Endothelial cell of umbilical vein (primary cell): ENCODE results near the gene TSPAN15. TPM values are rescaled to one million over a fixed set of nuclear protein-coding genes. Genes with fewer than 3 reads are reported as not detected.

Experiments used
- BruUV-seq: library from RNA; stranded (reverse); fragments of 400-500 nt; replicated peaks from 2 replicates; lab custom pipeline; 2021; lab: Mats Ljungman, UMichigan
- CTCF ChIA-PET: fragments of 300-600, 350-600 bp; sonication (Branson Sonifier 250); formaldehyde crosslinking; loops from one replicate; lab custom pipeline; 2021; ENCODE audit warnings: antibody characterized with exemption, inconsistent platforms; lab: Charles Lee
- POLR2A ChIA-PET: fragments of 300-600, 350-600 bp; sonication (Branson Sonifier 250); formaldehyde crosslinking; loops from one replicate; lab custom pipeline; 2021; ENCODE audit warnings: antibody characterized with exemption, inconsistent platforms; lab: Charles Lee
- DNase-seq: peaks from one replicate; pipeline ENCODE4 v3.0.0-alpha.2; 2011; ENCODE audit warnings: low read depth, low spot score
- FAIRE-seq: peaks from 2 replicates; lab custom pipeline; 2011; peaks lifted over from hg19 to GRCh38; lab: Jason Lieb, UNC
- H2AFZ ChIP-seq: 2 replicates; pipeline ENCODE4 v1.6.0; 2012; ENCODE audit warnings: low read depth, low read length, control low read depth, inconsistent platforms
- H3K27ac ChIP-seq: 2 replicates; pipeline ENCODE4 v1.5.1; 2011; ENCODE audit warnings: low read depth, mild to moderate bottlenecking, control low read depth, low read length, moderate library complexity; ENCODE audit not compliant: insufficient read depth
- H3K27me3 ChIP-seq, 2 experiments: 2 replicates each; pipeline versions ENCODE4 v1.6.0 to v1.6.1; 2011; ENCODE audit warnings: low read length in 2 of 2, mixed read lengths in 1 of 2; ENCODE audit not compliant: control insufficient read depth in 2 of 2, insufficient read depth in 2 of 2
- H3K36me3 ChIP-seq, 2 experiments: 2 replicates in 1 of 2; 3 replicates in 1 of 2; pipeline ENCODE4 v1.5.1; 2011; ENCODE audit warnings: low read length in 2 of 2, mild to moderate bottlenecking in 1 of 2, moderate library complexity in 1 of 2; ENCODE audit not compliant: control insufficient read depth in 2 of 2, insufficient read depth in 2 of 2; ENCODE audit errors: extremely low read depth in 1 of 2
- H3K4me1 ChIP-seq: 3 replicates; pipeline ENCODE4 v1.5.1; 2011; ENCODE audit warnings: mild to moderate bottlenecking, low read length; ENCODE audit not compliant: control insufficient read depth, insufficient read depth; ENCODE audit errors: extremely low read depth
- H3K4me2 ChIP-seq: 2 replicates; pipeline ENCODE4 v1.6.1; 2011; ENCODE audit warnings: low read length, control low read depth, mixed read lengths; ENCODE audit not compliant: insufficient read depth
- H3K4me3 ChIP-seq, 3 experiments: fragments of 200-600 bp in 1 of 3; sonication (generic), shearing (Covaris generic) in 1 of 3; replicated peaks in 1 of 3; 2 replicates each; pipeline ENCODE4 v1.5.1; 2011 to 2016; ENCODE audit warnings: control low read depth in 3 of 3, low read length in 3 of 3, mild to moderate bottlenecking in 2 of 3, inconsistent platforms in 1 of 3, low read depth in 1 of 3, moderate library complexity in 1 of 3; ENCODE audit not compliant: insufficient read depth in 1 of 3
- H3K79me2 ChIP-seq: 2 replicates; pipeline ENCODE4 v1.6.0; 2012; ENCODE audit warnings: low read length, inconsistent platforms; ENCODE audit not compliant: control insufficient read depth, insufficient read depth
- H3K9ac ChIP-seq: replicated peaks from 2 replicates; pipeline ENCODE3; 2011; ENCODE audit warnings: low read length, control low read depth; ENCODE audit not compliant: insufficient read depth; ENCODE audit errors: extremely low read depth
- H3K9me1 ChIP-seq: replicated peaks from 3 replicates; pipeline ENCODE4 v1.6.0; 2011; ENCODE audit warnings: mild to moderate bottlenecking, low read length; ENCODE audit not compliant: control insufficient read depth, insufficient read depth; ENCODE audit errors: extremely low read depth
- H3K9me3 ChIP-seq: replicated peaks from 2 replicates; pipeline ENCODE4 v1.5.1; 2012; ENCODE audit warnings: low read length, inconsistent platforms; ENCODE audit not compliant: control insufficient read depth, insufficient read depth
- H4K20me1 ChIP-seq: replicated peaks from 2 replicates; pipeline ENCODE3; 2011; ENCODE audit warnings: mild to moderate bottlenecking, low read length; ENCODE audit not compliant: control insufficient read depth, insufficient read depth; ENCODE audit errors: extremely low read depth
- CTCF ChIP-seq, 2 donors: IDR thresholded peaks; 1 replicate in 1 of 2; 2 replicates in 1 of 2; pipeline ENCODE4 v1.5.1; 2011; ENCODE audit warnings: low read length in 2 of 2, mild to moderate bottlenecking in 2 of 2, moderate library complexity in 2 of 2, control low read depth in 1 of 2, inconsistent platforms in 1 of 2, low read depth in 1 of 2; ENCODE audit not compliant: insufficient read depth in 1 of 2; ENCODE audit errors: extremely low read depth in 1 of 2
- EZH2 ChIP-seq: IDR thresholded peaks from 2 replicates; pipeline ENCODE4 v1.6.1; 2012; ENCODE audit warnings: borderline replicate concordance, low read depth, mild to moderate bottlenecking, moderate library complexity, low read length, inconsistent platforms; ENCODE audit not compliant: severe bottlenecking
- FOS ChIP-seq: IDR thresholded peaks from 2 replicates; pipeline ENCODE4 v1.6.1; 2011; ENCODE audit warnings: mild to moderate bottlenecking, low read length, moderate library complexity, borderline replicate concordance; ENCODE audit not compliant: insufficient read depth
- GATA2 ChIP-seq: IDR thresholded peaks from 2 replicates; pipeline ENCODE4 v1.7.0; 2011; ENCODE audit warnings: low read depth, mild to moderate bottlenecking, moderate library complexity, mixed read lengths, low read length; ENCODE audit not compliant: insufficient read length, insufficient read depth
- JUN ChIP-seq: IDR thresholded peaks from 2 replicates; pipeline ENCODE4 v1.6.1; 2011; ENCODE audit warnings: borderline replicate concordance, low read depth; ENCODE audit not compliant: insufficient read length, insufficient read depth
- MAX ChIP-seq: IDR thresholded peaks from 2 replicates; pipeline ENCODE4 v1.6.1; 2011; ENCODE audit not compliant: insufficient read depth, insufficient read length
- MYC ChIP-seq: IDR thresholded peaks from one replicate; pipeline ENCODE4 v1.6.1; 2011; ENCODE audit warnings: mild to moderate bottlenecking, low read depth, low read length
- POLR2A ChIP-seq: IDR thresholded peaks from 2 replicates; pipeline ENCODE4 v1.6.1; 2012; ENCODE audit warnings: low read depth, mild to moderate bottlenecking, control low read depth, low read length
- POLR2AphosphoS5 ChIP-seq: IDR thresholded peaks from 2 replicates; pipeline ENCODE4 v1.6.1; 2012; ENCODE audit warnings: low read depth, mild to moderate bottlenecking, control low read depth, low read length, moderate library complexity; ENCODE audit not compliant: insufficient read depth
- dilution Hi-C: fragments of 300-500 bp; cut with MboI; formaldehyde crosslinking; loops from one replicate; pipeline ENCODE4 v1.15.0; 2019; ENCODE audit warnings: low sequenced_read_pairs; ENCODE audit not compliant: extremely low pct_ligation_motif_present
- intact Hi-C: fragments of 100-400 bp; cut with micrococcal nuclease; formaldehyde crosslinking; loops from one replicate; pipeline ENCODE4 v1.10.0; 2022
- polyA plus RNA-seq, 4 experiments: library from polyadenylated mRNA; depleted of rRNA in 3 of 4; stranded (reverse) in 3 of 4; unstranded in 1 of 4; fragments of >200 nt; gene quantifications; 2 replicates each; pipeline versions ENCODE4 v1.2.1 to v1.2.3, GENCODE V29; 2011 to 2012; ENCODE audit warnings: missing spikeins in 1 of 4
- total RNA-seq: library from RNA; stranded (reverse); gene quantifications from 2 replicates; pipeline ENCODE4 v1.2.3, GENCODE V29; 2021

The TSPAN15 gene
- total and polyA plus RNA-seq, 2 donors (not counting 3 experiments of a cell fraction or from before 2014, with no cell fraction given): 78.4 to 189 TPM

- Histone ChIP-seq H3K4me1 (no peaks in the 10 kb centered on the region), H3K4me3 (no peak overlapping the region), H3K9me1 (no peaks in the 10 kb centered on the region), H3K9me3 (no peaks in the 10 kb centered on the region), H3K9ac (no peak overlapping the region), H3K27ac (no peak overlapping the region), H3K36me3 (no peaks in the 10 kb centered on the region), H3K27me3 (peaks cover 0 to 1% of the 10 kb centered on the region in 2 experiments), H4K20me1 (no peaks in the 10 kb centered on the region), H2AFZ (peak overlapping the region; percentile 8), H3K79me2 (no peaks in the 10 kb centered on the region), H3K4me2 (no peak overlapping the region)
- DNase-seq (no peak), FAIRE-seq (no peak)
- CTCF ChIA-PET: interaction anchor here (0.7 to 4.0 kb wide), 3 partner anchors 81 to 243 kb away, joined by 3 to 41 read pairs (median 12); no protein-coding TSS in a partner anchor
- TF ChIP-seq POLR2A (no peak), POLR2AphosphoS5 (no peak), JUN (no peak), EZH2 (no peak), MAX (no peak), MYC (no peak), FOS (no peak), GATA2 (no peak), CTCF (IDR thresholded peaks at IDR 0.05; ENCODE audit: extremely low read depth in 1 of 2, insufficient read depth in 1 of 2, low read depth in 1 of 2, low read length in 2 of 2) (no peak)
- dilution Hi-C loops: no loop called here
- intact Hi-C loops: loop anchor here (2.0 to 5.0 kb wide), 3 partner anchors 20 to 211 kb away; no protein-coding TSS in a partner anchor
- no TSS peak for BruUV-seq
- POLR2A ChIA-PET: interaction anchor here (0.6 kb wide), 1 partner anchor 25 kb away, joined by 5 read pairs; no protein-coding TSS in a partner anchor
Observed at GRCh38 chr10:69426376-69426727, 24.9 kb upstream of the TSPAN15 start.
